Stimulated activated CD8-positive, alpha-beta memory T cell treated with anti-CD3 and anti-CD28 coated beads, Interleukin-4, amount 100 ng/mL, for 1 hour (primary cell): Measurements from ENCODE around the gene ATP12A.

Experiments used
- DNase-seq, 2 donors: peaks; one replicate each; pipeline ENCODE4 v3.0.0-alpha.2; 2020; ENCODE audit warnings: low read depth in 2 of 2, low spot score in 1 of 2

Gene ATP12A

GRCh38 chr13:24684600-24684998, 4.4 kb downstream of the ATP12A start:
- no peak for DNase-seq

GRCh38 chr13:24685314-24685713, 5.1 kb downstream of the ATP12A start:
- no peak for DNase-seq

GRCh38 chr13:24687611-24688010, 7.4 kb downstream of the ATP12A start:
- DNase-seq, result no peak

- DNase-seq, result no peak
Observed at GRCh38 chr13:24688111-24688510, 7.9 kb downstream of the ATP12A start.

GRCh38 chr13:24688950-24689349, 8.7 kb downstream of the ATP12A start:
- no peak for DNase-seq

GRCh38 chr13:24691381-24691780, 11.2 kb downstream of the ATP12A start:
- no peak for DNase-seq

- DNase-seq, result no peak
Observed at GRCh38 chr13:24692561-24692960, 12.4 kb downstream of the ATP12A start.

- DNase-seq, result no peak
Observed at GRCh38 chr13:24693862-24694471, 13.8 kb downstream of the ATP12A start.

GRCh38 chr13:24694907-24695306, 14.7 kb downstream of the ATP12A start:
- no peak for DNase-seq

GRCh38 chr13:24698686-24699085, 18.5 kb downstream of the ATP12A start:
- DNase-seq, result no peak

GRCh38 chr13:24699541-24699940, 19.3 kb downstream of the ATP12A start:
- DNase-seq, result no peak

GRCh38 chr13:24700539-24700938, 20.3 kb downstream of the ATP12A start:
- DNase-seq, result no peak

- DNase-seq, result no peak
Observed at GRCh38 chr13:24706886-24707585, 26.8 kb downstream of the ATP12A start.

- peak; percentile 13 to 23 for DNase-seq
Observed at GRCh38 chr13:24709186-24709913, 29.1 kb downstream of the ATP12A start.

GRCh38 chr13:24713022-24713421, 32.8 kb downstream of the ATP12A start:
- DNase-seq, result no peak

GRCh38 chr13:24716011-24716410, 35.8 kb downstream of the ATP12A start:
- no peak for DNase-seq

GRCh38 chr13:24716446-24716845, 36.2 kb downstream of the ATP12A start:
- DNase-seq, result no peak

- DNase-seq, result no peak
Observed at GRCh38 chr13:24717217-24717616, 37.0 kb downstream of the ATP12A start.

GRCh38 chr13:24718192-24718965, 38.2 kb downstream of the ATP12A start:
- no peak for DNase-seq

- DNase-seq, result no peak
Observed at GRCh38 chr13:24719139-24719538, 38.9 kb downstream of the ATP12A start.

GRCh38 chr13:24723206-24723605, 43.0 kb downstream of the ATP12A start:
- DNase-seq, result no peak

- DNase-seq, result no peak
Observed at GRCh38 chr13:24724714-24725113, 44.5 kb downstream of the ATP12A start.
